ENCODE results near the gene PLCB1.

PLCB1 gene

DNA sequence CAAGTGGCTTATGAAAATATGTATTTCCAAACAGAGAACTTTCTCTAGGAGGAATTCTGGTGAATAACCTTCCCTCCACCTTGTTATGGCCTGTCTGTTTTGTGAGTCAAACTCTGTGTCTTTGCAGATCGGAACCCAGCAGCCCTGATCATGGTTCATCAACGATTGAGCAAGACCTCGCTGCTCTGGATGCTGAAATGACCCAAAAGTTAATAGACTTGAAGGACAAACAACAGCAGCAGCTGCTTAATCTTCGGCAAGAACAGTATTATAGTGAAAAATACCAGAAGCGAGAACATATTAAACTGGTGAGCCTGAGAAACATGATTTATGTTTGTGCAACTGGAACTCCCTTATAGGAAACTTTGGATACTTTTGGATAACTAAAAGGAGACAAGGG, 642.3 kb downstream of the PLCB1 start:
- Histone ChIP-seq H3K4me3 (ENCODE audit: low read depth in 1 of 2, low read length in 1 of 2) (no peak overlapping the region), H3K4me1 (ENCODE audit: control insufficient read depth in 1 of 2, insufficient read depth in 1 of 2, low read depth in 1 of 2, low read length in 1 of 2) (no peaks in the 10 kb centered on the region), H3K27me3 (no peaks in the 10 kb centered on the region), H3K9me3 (no peaks in the 10 kb centered on the region), H3K27ac (no peak overlapping the region), H3K36me3 (no peaks in the 10 kb centered on the region)
- TF ChIP-seq, protein P1, sequence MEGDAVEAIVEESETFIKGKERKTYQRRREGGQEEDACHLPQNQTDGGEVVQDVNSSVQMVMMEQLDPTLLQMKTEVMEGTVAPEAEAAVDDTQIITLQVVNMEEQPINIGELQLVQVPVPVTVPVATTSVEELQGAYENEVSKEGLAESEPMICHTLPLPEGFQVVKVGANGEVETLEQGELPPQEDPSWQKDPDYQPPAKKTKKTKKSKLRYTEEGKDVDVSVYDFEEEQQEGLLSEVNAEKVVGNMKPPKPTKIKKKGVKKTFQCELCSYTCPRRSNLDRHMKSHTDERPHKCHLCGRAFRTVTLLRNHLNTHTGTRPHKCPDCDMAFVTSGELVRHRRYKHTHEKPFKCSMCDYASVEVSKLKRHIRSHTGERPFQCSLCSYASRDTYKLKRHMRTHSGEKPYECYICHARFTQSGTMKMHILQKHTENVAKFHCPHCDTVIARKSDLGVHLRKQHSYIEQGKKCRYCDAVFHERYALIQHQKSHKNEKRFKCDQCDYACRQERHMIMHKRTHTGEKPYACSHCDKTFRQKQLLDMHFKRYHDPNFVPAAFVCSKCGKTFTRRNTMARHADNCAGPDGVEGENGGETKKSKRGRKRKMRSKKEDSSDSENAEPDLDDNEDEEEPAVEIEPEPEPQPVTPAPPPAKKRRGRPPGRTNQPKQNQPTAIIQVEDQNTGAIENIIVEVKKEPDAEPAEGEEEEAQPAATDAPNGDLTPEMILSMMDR (IDR thresholded peaks at IDR 0.05) = no peak

DNA sequence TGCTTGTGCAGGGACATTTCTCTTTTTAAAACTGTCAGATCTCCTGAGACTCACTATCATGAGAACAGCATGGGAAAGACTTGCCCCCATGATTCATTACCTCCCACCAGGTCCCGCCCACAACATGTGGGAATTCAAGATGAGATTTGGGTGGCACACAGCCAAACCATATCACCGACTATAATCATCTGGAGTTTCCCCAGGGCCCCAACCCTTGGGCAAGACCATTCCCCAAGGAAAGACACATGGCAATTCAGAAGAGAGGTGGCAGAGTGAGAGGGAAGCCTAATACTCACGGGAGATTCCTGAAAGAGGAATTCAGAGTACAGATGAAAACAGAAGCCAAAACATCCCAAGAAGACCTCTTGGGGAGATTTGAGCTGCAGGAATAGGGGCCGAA, 645.8 kb downstream of the PLCB1 start:
- Histone ChIP-seq H3K4me1 (ENCODE audit: control insufficient read depth in 1 of 2, insufficient read depth in 1 of 2, low read depth in 1 of 2, low read length in 1 of 2) (no peaks in the 10 kb centered on the region), H3K27ac (no peak overlapping the region), H3K36me3 (no peaks in the 10 kb centered on the region), H3K27me3 (no peaks in the 10 kb centered on the region), H3K9me3 (no peaks in the 10 kb centered on the region), H3K4me3 (ENCODE audit: low read depth in 1 of 2, low read length in 1 of 2) (no peak overlapping the region)
- TF ChIP-seq, protein P1 (IDR thresholded peaks at IDR 0.05) = no peak

DNA sequence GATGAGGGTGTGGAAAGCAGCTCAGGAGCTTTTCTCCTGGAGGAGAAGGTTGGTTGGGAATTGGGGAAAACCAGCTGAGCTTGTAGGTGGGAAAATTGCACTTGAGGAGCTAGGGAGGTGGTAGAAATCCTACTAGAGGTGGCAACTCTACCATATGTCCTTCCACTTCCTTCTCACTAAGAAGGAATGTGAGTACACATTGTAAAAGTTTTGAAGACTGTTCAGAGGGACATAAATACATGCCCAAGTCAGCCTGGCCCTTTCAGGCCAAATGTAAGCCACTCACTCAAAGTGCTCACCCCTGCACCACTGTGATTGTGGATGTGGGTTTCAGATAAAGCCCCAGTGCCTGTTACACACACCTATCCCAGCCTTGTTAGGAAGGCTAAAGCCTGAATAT, 646.3 kb downstream of the PLCB1 start:
- Histone ChIP-seq H3K4me3 (ENCODE audit: low read depth in 1 of 2, low read length in 1 of 2) (no peak overlapping the region), H3K9me3 (no peaks in the 10 kb centered on the region), H3K4me1 (ENCODE audit: control insufficient read depth in 1 of 2, insufficient read depth in 1 of 2, low read depth in 1 of 2, low read length in 1 of 2) (no peaks in the 10 kb centered on the region), H3K27me3 (no peaks in the 10 kb centered on the region), H3K27ac (no peak overlapping the region), H3K36me3 (no peaks in the 10 kb centered on the region)
- TF ChIP-seq, protein P1 (IDR thresholded peaks at IDR 0.05) = no peak

- H3K27me3 ChIP-seq = no peaks in the 10 kb centered on the region
- no peak overlapping the region for H3K27ac ChIP-seq
- no peaks in the 10 kb centered on the region for H3K36me3 ChIP-seq
Measured at GRCh38 chr20:8780915-8781314, 648.8 kb downstream of the PLCB1 start.

GRCh38 chr20:8782804-8783203, 650.7 kb downstream of the PLCB1 start:
- Histone ChIP-seq H3K4me3 (ENCODE audit: low read depth in 1 of 2, low read length in 1 of 2) (no peak overlapping the region), H3K36me3 (no peaks in the 10 kb centered on the region), H3K4me1 (ENCODE audit: control insufficient read depth in 1 of 2, insufficient read depth in 1 of 2, low read depth in 1 of 2, low read length in 1 of 2) (no peaks in the 10 kb centered on the region), H3K27me3 (no peaks in the 10 kb centered on the region), H3K9me3 (no peaks in the 10 kb centered on the region), H3K27ac (no peak overlapping the region)
- TF ChIP-seq, protein P1 (IDR thresholded peaks at IDR 0.05) = no peak

More at GRCh38 chr20:8780915-8781314, 648.8 kb downstream of the PLCB1 start:
- H3K4me1 ChIP-seq (ENCODE audit: control insufficient read depth in 1 of 2, insufficient read depth in 1 of 2, low read depth in 1 of 2, low read length in 1 of 2) = no peaks in the 10 kb centered on the region
- H3K9me3 ChIP-seq = no peaks in the 10 kb centered on the region
- no peak overlapping the region for H3K4me3 ChIP-seq (ENCODE audit: low read depth in 1 of 2, low read length in 1 of 2)
- TF ChIP-seq, protein P1 (IDR thresholded peaks at IDR 0.05) = no peak

GRCh38 chr20:8783734-8784133, 651.7 kb downstream of the PLCB1 start:
- TF ChIP-seq, protein P1 (IDR thresholded peaks at IDR 0.05) = no peak
- H3K27ac ChIP-seq = no peak overlapping the region
- no peaks in the 10 kb centered on the region for H3K4me1 ChIP-seq (ENCODE audit: control insufficient read depth in 1 of 2, insufficient read depth in 1 of 2, low read depth in 1 of 2, low read length in 1 of 2)

More at GRCh38 chr20:8783734-8784133, 651.7 kb downstream of the PLCB1 start:
- no peaks in the 10 kb centered on the region for H3K9me3 ChIP-seq
- H3K4me3 ChIP-seq (ENCODE audit: low read depth in 1 of 2, low read length in 1 of 2) = no peak overlapping the region
- H3K36me3 ChIP-seq = no peaks in the 10 kb centered on the region
- no peaks in the 10 kb centered on the region for H3K27me3 ChIP-seq

All from neutrophil (primary cell).